Lung (tissue), 12 donors: Measurements from ENCODE around the gene ATP2A2. TPM values are rescaled to one million over a fixed set of nuclear protein-coding genes. Genes with fewer than 3 reads are reported as not detected.
A peak's percentile ranks its signal among the peaks of the same experiment; 100 is the strongest.

ENCODE experiments used
- ATAC-seq: fragments of 200-7000 bp; cut with Tn5 transposase; one replicate; pipeline ENCODE4 v1.9.1; 2020; ENCODE audit warnings: moderate number of reproducible peaks; ENCODE audit not compliant: insufficient read depth, low FRiP score
- DNase-seq, 3 donors: peaks; one replicate each; pipeline ENCODE4 v3.0.0-alpha.2; 2013 to 2017
- H3K27ac ChIP-seq, 2 donors: one replicate each; pipeline ENCODE4 v1.5.1; 2013; ENCODE audit warnings: mild to moderate bottlenecking in 2 of 2, moderate library complexity in 2 of 2, control low read depth in 1 of 2, inconsistent platforms in 1 of 2, low read depth in 1 of 2, low read length in 1 of 2
- H3K27me3 ChIP-seq, 3 donors: one replicate each; pipeline ENCODE4 v1.5.1; 2013; ENCODE audit warnings: low read length in 2 of 3; ENCODE audit not compliant: control insufficient read depth in 3 of 3, insufficient read depth in 3 of 3
- H3K36me3 ChIP-seq, 4 donors: one replicate each; pipeline ENCODE4 v1.5.1; 2013; ENCODE audit warnings: low read length in 4 of 4, mild to moderate bottlenecking in 1 of 4, moderate library complexity in 1 of 4; ENCODE audit not compliant: control insufficient read depth in 4 of 4, insufficient read depth in 4 of 4
- H3K4me1 ChIP-seq, 5 donors: one replicate each; pipeline ENCODE4 v1.5.1; 2013; ENCODE audit warnings: low read length in 5 of 5, mild to moderate bottlenecking in 2 of 5, moderate library complexity in 1 of 5; ENCODE audit not compliant: control insufficient read depth in 5 of 5, insufficient read depth in 5 of 5
- H3K4me3 ChIP-seq: one replicate; pipeline ENCODE4 v1.5.1; 2013; ENCODE audit warnings: mild to moderate bottlenecking, control low read depth, moderate library complexity
- H3K9ac ChIP-seq, 2 donors: one replicate each; pipeline ENCODE4 v1.5.1; 2013; ENCODE audit warnings: low read length in 2 of 2, control low read depth in 1 of 2; ENCODE audit not compliant: insufficient read depth in 1 of 2
- H3K9me3 ChIP-seq, 4 donors: one replicate each; pipeline ENCODE4 v1.5.1; 2013; ENCODE audit warnings: low read length in 3 of 4, mild to moderate bottlenecking in 1 of 4, moderate library complexity in 1 of 4; ENCODE audit not compliant: control insufficient read depth in 4 of 4, insufficient read depth in 3 of 4
- CTCF ChIP-seq: IDR thresholded peaks from 2 replicates; pipeline ENCODE4 v1.5.1; 2012; ENCODE audit warnings: mild to moderate bottlenecking; ENCODE audit errors: control extremely low read depth, extremely low read depth
- WGBS, 2 donors: extraction: QIAGEN DNeasy Blood & Tissue Kit; methylation state at CpG; one replicate each; pipeline ENCODE4 v1.1.7; 2013; 5-methylcytosine and 5-hydroxymethylcytosine counted together
- polyA plus RNA-seq, 2 donors: library from polyadenylated mRNA; stranded (reverse); fragments of 200-250 nt; gene quantifications; one replicate each; pipeline ENCODE4 v1.2.1, GENCODE V29; 2013
- total RNA-seq, 2 donors: library from RNA; depleted of rRNA in 1 of 2; stranded (reverse); fragments of >200 nt in 1 of 2; gene quantifications; one replicate each; pipeline ENCODE4 v1.2.1, GENCODE V29; 2014 to 2021
- donor health status: control.
- donor health status: control.
- donor health status: Bipolar disorder and iron deficiency.
- donor health status: healthy.
- donor health status: DM: yes; HTN: yes; CAD: no.

ATP2A2 gene
- total and polyA plus RNA-seq, 4 donors = 34.1 to 240 (median 136) TPM

GRCh38 chr12:110317911-110318310 lies 36.9 kb downstream of the ATP2A2 start:
- no peak for ATAC-seq
- peaks cover 0 to 28% (median 0%) of the 10 kb centered on the region in 5 donors for H3K4me1 ChIP-seq
- 56 to 87% methylated on average over 2 of the region's 2 CpGs for WGBS, 2 donors
- H3K27ac ChIP-seq = peak overlapping the region in 1 of 2 donors; percentile 74
- peak in 2 of 3 donors; percentile 21 to 23 for DNase-seq
- H3K9ac ChIP-seq = no peak overlapping the region
- H3K36me3 ChIP-seq = peaks cover 3 to 18% (median 9%) of the 10 kb centered on the region in 4 donors
- peaks cover 0 to 2% (median 0%) of the 10 kb centered on the region in 4 donors for H3K9me3 ChIP-seq
- H3K4me3 ChIP-seq = no peak overlapping the region
- H3K27me3 ChIP-seq = no peaks in the 10 kb centered on the region
- no peak for TF ChIP-seq CTCF

GRCh38 chr12:110320550-110320949 lies 39.5 kb downstream of the ATP2A2 start:
- H3K36me3 ChIP-seq = peaks cover 13 to 24% (median 14%) of the 10 kb centered on the region in 4 donors
- peaks cover 0 to 16% (median 0%) of the 10 kb centered on the region in 5 donors for H3K4me1 ChIP-seq
- no peak for TF ChIP-seq CTCF
- ATAC-seq (no peak), DNase-seq (no peak)
- H3K4me3 ChIP-seq = no peak overlapping the region
- peaks cover 0 to 2% (median 0%) of the 10 kb centered on the region in 4 donors for H3K9me3 ChIP-seq
- 90 to 93% methylated on average over 3 of the region's 3 CpGs for WGBS, 2 donors
- H3K27me3 ChIP-seq = no peaks in the 10 kb centered on the region
- no peak overlapping the region for H3K27ac ChIP-seq
- H3K9ac ChIP-seq = no peak overlapping the region

- Histone ChIP-seq H3K4me1 (peaks cover 0 to 10% (median 0%) of the 10 kb centered on the region in 5 donors), H3K36me3 (peaks cover 34 to 49% (median 47%) of the 10 kb centered on the region in 4 donors), H3K9me3 (no peaks in the 10 kb centered on the region), H3K4me3 (no peak overlapping the region), H3K27ac (no peak overlapping the region), H3K27me3 (no peaks in the 10 kb centered on the region), H3K9ac (no peak overlapping the region)
- no peak for ATAC-seq
- DNase-seq = no peak
- TF ChIP-seq CTCF = no peak
- 94 to 97% methylated on average over 4 of the region's 4 CpGs for WGBS, 2 donors
These were observed 48.7 kb downstream of the ATP2A2 start for GRCh38 chr12:110329710-110330109.

- H3K27me3 ChIP-seq = no peaks in the 10 kb centered on the region
- no peak for ATAC-seq
- WGBS, 2 donors = 83 to 85% methylated on average over 3 of the region's 3 CpGs
- H3K4me1 ChIP-seq = peaks cover 0 to 10% (median 0%) of the 10 kb centered on the region in 5 donors
- no peak overlapping the region for H3K9ac ChIP-seq
- DNase-seq = no peak
- no peaks in the 10 kb centered on the region for H3K9me3 ChIP-seq
- no peak overlapping the region for H3K27ac ChIP-seq
- H3K36me3 ChIP-seq = peaks cover 38 to 52% (median 51%) of the 10 kb centered on the region in 4 donors
- TF ChIP-seq CTCF = no peak
- H3K4me3 ChIP-seq = no peak overlapping the region
These were observed 49.1 kb downstream of the ATP2A2 start for GRCh38 chr12:110330124-110330523.
